A549 (cell line): Measurements from ENCODE around the gene UNC5C.

Experiments
- E2F6 ChIP-seq: IDR thresholded peaks from 2 replicates; pipeline ENCODE4 v1.6.1; 2012; ENCODE audit warnings: low read depth, borderline replicate concordance
- EP300 ChIP-seq, 2 experiments: fragments of >200 bp; sonication (Bioruptor Twin); formaldehyde crosslinking; IDR thresholded peaks; 2 replicates in 1 of 2; 3 replicates in 1 of 2; pipeline ENCODE4 v1.6.1; 2016 to 2017
- PBX3 ChIP-seq: IDR thresholded peaks from 2 replicates; pipeline ENCODE4 v1.6.1; 2012
- SMC3 ChIP-seq: fragments of >200 bp; sonication (Bioruptor Twin); formaldehyde crosslinking; IDR thresholded peaks from 3 replicates; pipeline ENCODE4 v1.6.1; 2018; ENCODE audit warnings: inconsistent platforms
- TP53 ChIP-seq: fragments of 250-450 bp; sonication (Bioruptor Pico); IDR thresholded peaks from 2 replicates; pipeline ENCODE4 v1.5.0; 2021; ENCODE audit warnings: mild to moderate bottlenecking, moderate library complexity
- ZFP36 ChIP-seq: fragments of 450-650 bp; IDR thresholded peaks from 2 replicates; pipeline ENCODE4 v1.6.1; 2014; ENCODE audit warnings: borderline replicate concordance; ENCODE audit not compliant: partially characterized antibody
- TF ChIP-seq, protein P1 (sequence below): fragments of 450-650 bp; IDR thresholded peaks from 2 replicates; pipeline ENCODE4 v1.6.1; 2014; ENCODE audit warnings: antibody characterized with exemption
- TF ChIP-seq, protein P2 (sequence below): fragments of >200 bp; sonication (Bioruptor Twin); formaldehyde crosslinking; IDR thresholded peaks from 3 replicates; pipeline ENCODE4 v1.5.1; 2016

DNA sequence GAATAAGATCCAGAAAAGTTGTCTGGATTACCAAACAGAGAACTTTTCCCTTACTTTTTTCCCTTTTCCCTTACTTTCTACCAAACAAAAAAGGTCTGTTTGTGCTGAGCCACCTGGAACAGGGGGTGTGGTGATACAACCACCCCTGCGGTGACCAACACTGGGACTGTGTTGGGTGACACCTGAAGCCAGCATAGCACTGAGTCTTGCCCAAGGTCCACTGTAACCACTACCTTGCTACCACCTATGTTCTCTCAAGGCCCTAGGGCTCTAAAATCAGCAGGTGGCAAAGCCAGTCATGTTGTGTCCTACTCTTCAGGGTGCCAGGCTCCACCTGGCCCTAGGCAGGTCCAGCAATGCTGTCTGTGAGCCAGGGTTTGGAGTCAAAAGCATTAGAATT is 22.8 kb upstream of the UNC5C start:
- TF ChIP-seq EP300 (IDR thresholded peaks at IDR 0.05) (no peak), ZFP36 (no peak), TP53 (CRISPR knock-in tag) (no peak), E2F6 (no peak), PBX3 (no peak), SMC3 (no peak)
- TF ChIP-seq, protein P1, sequence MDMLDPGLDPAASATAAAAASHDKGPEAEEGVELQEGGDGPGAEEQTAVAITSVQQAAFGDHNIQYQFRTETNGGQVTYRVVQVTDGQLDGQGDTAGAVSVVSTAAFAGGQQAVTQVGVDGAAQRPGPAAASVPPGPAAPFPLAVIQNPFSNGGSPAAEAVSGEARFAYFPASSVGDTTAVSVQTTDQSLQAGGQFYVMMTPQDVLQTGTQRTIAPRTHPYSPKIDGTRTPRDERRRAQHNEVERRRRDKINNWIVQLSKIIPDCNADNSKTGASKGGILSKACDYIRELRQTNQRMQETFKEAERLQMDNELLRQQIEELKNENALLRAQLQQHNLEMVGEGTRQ, result no peak
- TF ChIP-seq, protein P2, sequence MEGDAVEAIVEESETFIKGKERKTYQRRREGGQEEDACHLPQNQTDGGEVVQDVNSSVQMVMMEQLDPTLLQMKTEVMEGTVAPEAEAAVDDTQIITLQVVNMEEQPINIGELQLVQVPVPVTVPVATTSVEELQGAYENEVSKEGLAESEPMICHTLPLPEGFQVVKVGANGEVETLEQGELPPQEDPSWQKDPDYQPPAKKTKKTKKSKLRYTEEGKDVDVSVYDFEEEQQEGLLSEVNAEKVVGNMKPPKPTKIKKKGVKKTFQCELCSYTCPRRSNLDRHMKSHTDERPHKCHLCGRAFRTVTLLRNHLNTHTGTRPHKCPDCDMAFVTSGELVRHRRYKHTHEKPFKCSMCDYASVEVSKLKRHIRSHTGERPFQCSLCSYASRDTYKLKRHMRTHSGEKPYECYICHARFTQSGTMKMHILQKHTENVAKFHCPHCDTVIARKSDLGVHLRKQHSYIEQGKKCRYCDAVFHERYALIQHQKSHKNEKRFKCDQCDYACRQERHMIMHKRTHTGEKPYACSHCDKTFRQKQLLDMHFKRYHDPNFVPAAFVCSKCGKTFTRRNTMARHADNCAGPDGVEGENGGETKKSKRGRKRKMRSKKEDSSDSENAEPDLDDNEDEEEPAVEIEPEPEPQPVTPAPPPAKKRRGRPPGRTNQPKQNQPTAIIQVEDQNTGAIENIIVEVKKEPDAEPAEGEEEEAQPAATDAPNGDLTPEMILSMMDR, result no peak
